HG02759 (cell line): Measurements from ENCODE around the gene NLRP7.
"Not testable (repeated sequence)": the region's sequence is repeated elsewhere in the genome, so short reads cannot be mapped to it uniquely, and the experiment has no call there.

Experiments used
- ATAC-seq: cut with Tn5 transposase; IDR thresholded peaks from one replicate; pipeline ENCODE4 v1.9.1; 2021; ENCODE audit warnings: mild to moderate bottlenecking, moderate library complexity; ENCODE audit not compliant: unreplicated experiment

NLRP7 gene

DNA sequence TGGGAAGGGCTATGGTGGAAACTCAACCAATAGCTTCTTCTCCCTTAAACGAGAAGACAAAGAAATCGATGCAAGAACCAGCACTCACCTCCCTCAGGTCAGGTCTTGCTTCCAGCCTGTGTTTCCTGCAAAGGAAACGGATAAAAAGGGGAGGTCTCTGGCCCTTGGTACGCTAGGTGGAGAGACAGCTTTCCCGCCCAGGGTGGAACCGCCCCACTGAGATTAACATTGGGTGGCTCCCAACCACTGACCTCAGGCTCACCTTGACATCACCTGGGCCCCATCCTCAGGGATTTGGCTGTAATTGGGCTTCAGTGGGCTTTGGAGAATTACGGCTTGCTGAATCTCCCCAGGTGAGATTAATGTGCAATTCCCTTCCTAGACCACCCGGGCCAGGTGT, at the start of gene NLRP7:
Gene NLRP7, minus strand, starts transcription at position 150 of the 400 bp plus-strand sequence.
- ATAC-seq = no peak

DNA sequence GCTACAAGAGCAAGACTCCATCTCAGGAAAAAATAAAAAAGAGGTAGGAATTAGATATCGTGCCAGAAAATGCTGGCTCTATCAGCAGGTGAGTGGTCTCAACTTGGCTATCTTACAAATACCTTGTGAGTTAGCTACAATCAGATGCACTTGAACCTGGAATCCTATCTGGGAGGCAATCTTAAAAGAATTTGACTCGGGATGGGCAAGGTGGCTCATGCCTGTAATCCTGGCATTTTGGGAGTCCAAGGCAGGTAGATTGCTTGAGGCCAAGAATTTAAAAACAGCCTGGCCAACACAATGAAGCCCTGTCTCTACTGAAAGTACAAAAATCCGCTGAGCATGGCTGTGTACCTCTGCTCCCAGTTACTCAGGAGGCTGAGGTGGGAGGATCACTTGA, 48.2 kb upstream of the NLRP7 start:
- ATAC-seq = no peak

DNA sequence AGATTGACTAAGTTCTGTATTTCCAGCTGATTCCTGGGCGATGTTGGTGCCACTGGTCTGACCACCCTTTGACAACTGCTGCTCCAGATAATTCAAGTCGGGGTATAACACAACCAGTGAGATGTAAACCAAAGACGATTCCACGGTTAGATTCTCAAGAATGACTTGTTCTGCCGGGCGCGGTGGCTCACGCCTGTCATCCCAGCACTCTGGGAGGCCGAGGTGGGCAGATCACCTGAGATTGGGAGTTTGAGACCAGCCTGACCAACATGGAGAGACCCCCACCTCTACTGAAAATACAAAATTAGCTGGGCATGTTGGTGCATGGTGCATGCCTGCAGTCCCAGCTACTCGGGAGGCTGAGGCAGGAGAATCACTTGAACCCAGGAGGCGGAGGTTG, 42.2 kb upstream of the NLRP7 start:
- not testable (repeated sequence) for ATAC-seq

DNA sequence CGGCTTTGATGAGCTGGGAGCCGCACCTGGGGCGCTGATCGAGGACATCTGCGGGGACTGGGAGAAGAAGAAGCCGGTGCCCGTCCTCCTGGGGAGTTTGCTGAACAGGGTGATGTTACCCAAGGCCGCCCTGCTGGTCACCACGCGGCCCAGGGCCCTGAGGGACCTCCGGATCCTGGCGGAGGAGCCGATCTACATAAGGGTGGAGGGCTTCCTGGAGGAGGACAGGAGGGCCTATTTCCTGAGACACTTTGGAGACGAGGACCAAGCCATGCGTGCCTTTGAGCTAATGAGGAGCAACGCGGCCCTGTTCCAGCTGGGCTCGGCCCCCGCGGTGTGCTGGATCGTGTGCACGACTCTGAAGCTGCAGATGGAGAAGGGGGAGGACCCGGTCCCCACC, 35.2 kb upstream of the NLRP7 start:
- ATAC-seq = not testable (repeated sequence)

DNA sequence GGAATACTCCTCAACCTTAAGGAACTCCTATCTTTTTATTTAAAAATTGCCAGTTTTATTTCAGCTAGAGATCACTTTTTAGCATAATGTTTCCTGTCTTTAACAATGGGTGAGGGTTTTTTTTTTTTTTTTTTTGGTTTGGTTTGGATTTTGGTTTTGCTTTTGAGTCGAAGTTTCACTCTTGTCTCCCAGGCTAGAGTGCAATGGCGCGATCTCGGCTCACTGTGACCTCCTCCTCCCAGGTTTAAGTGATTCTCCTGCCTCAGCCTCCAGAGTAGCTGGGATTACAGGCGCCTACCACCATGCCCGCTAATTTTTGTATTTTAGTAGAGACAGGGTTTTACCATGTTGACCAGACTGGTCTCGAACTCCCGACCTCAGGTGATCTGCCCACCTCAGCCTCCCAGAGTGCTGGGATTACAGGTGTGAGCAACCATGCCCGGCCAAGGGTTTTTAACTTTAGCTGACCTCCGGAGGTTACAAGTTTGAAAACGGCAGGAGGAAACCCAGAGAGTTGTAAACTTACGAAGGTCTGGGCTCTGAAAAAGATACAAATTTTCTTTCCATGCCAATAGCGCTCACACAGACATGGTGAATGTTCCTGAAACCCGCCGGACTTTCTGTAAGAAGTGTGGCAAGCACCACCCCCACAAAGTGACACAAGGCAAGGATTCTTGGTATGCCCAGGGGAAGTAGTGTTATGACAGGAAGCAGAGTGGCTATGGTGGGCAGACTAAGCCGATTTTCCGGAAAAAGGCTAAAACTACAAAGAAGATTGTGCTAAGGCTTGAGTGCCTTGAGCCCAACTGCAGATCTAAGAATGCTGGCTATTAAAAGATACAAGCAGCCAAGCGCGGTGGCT, 26.1 kb upstream of the NLRP7 start:
- not testable (repeated sequence) for ATAC-seq

DNA sequence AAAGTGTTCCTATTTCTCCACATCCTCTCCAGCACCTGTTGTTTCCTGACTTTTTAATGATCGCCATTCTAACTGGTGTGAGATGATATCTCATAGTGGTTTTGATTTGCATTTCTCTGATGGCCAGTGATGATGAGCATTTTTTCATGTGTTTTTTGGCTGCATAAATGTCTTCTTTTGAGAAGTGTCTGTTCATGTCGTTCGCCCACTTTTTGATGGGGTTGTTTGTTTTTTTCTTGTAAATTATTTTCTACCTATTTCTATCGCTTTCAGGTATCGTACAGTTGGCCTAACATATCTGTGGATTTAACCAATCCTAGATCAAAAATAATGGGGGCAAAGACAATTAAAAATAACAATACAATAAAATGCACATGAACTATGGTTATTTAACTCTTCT, 24.1 kb upstream of the NLRP7 start:
- ATAC-seq = not testable (repeated sequence)

DNA sequence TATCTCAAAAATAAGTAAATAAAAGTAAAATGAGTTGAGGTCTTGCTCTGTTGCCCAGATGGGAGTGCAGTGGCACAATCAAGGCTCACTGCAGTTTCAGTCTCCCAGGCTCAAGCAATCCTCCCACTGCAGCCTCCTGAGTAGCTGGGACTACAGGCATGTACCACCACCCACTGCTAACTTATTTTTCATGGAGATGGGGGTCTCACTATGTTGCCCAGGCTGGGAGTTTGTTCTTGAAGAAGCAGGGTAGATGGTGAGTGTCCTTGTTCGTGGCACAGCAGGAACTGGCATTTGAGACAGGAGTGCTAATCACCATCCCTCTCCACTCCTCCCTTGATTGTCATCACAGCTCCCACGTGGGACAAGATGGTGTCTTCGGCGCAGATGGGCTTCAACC, 22.3 kb upstream of the NLRP7 start:
- ATAC-seq = no peak

DNA sequence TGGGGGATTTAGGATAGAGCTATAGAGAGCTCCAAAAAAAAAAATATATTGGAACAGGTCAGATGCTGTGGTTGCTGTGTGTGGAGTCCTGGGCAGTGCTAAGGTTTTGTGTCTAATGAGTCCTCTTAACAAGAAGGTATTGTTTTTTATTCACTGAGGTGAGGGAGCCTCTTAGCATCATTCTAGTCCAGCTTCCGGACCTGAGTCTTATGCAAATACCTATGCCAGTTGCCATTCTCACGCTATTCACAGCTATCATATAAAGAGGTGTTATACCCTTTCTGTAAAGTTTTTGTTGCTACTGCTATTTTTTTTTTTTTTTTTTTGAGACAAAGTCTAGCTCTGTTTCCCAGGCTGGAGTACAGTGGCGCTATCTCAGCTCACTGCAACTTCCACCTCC, 20.3 kb upstream of the NLRP7 start:
- no peak for ATAC-seq

DNA sequence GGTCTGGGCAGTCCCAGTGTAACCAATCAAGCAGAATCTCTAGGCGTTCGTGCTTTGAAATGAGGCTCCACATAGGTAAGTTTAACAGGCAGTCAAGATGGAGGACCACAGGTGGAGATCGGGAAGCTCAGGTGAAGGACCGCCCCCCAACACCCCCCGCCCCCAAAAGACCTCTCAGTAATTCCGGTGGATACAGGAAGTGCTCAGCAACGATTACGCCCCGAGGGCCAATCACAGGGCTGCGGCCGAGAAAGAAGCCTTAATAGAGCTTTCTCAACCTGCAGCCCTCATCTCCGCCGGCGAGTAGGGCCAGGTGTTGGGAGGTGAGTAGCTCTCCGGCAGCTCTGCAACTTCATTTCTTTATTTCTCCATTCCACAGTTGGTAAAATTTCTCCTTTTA, 17.7 kb upstream of the NLRP7 start:
- not testable (repeated sequence) for ATAC-seq

DNA sequence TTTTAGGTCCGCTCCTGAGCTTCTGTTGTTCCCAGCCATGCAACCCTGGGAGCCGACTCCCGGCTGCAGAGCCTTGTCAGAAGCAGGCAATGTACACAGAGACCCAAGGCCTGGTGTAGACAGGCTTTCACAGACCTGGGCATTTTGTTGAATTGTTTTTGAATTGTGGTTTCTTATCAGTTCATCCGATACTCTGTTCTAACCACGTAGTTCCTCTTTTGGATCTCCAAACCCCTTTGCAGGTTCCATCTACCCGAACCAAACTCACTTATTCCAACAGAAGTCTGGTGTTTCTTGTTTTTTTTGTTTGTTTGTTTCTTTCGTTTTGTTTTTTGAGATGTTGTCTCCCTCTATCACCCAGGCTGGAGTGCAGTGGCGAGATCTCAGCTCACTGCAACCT, 12.5 kb upstream of the NLRP7 start:
- ATAC-seq = no peak

DNA sequence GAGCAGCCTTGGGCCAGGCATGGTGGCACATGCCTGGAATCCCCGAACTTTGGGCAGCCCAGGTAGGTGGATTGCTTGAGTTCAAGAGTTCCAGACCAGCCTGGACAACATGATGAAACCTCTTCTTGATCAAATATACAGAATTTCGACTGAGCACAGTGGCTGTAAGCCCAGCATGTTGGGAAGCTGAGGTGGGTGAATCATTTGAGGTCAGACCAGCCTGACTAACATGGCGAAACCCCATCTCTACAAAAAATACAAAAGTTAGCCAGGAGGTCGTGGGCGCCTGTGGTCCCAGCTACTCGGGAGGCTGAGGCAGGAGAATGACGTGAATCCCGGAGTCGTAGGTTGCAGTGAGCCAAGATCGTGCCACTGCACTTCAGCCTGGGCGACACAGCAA, 8.0 kb upstream of the NLRP7 start:
- no peak for ATAC-seq

DNA sequence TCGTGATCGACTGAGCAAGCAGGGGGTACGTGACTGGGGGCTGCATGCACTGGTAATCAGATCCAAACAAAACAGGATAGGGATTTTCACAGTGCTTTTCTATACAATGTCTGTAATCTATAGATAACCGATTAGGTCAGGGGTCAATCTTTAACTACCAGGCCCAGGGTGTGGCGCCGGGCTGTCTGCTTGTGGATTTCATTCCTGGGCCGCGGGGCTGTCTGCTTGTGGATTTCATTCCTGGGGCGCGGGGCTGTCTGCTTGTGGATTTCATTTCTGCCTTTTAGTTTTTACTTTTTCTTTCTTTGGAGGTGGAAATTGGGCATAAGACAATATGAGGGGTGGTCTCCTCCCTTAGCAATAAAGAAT, 6.0 kb upstream of the NLRP7 start:
- not testable (repeated sequence) for ATAC-seq

DNA sequence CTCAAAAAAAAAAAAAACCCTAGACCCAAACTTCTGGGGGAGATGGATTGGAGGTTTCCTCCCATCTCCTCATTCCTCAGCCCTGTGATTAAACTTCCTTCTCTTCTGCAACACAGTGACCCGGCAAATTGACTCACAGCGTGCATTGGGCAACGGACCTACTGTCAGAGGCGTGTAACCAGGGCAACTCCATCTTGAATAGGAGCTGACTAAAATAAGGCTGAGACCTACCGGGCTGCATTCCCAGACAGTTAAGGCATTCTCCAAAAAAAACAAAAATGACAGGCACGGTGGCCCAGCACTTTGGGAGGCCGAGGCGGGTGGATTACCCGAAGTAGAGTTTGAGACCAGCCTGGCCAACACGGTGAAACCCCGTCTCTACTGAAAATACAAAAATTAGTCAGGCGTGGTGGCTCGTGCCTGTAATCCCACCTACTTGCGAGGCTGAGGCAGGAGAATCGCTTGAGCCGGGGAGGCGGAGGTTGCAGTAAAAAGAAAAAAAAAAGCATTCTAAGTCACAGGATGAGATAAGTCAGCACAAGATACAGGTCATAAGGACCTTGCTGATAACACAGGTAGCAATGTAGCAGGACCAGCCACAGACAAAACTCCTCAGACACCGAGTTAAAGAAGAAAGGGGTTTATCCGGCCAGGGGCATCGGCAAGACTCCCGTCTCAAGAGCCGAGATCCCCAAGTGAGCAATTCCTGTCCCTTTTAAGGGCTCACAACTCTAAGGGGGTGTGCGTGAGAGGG, 5.4 kb upstream of the NLRP7 start:
- no peak for ATAC-seq

DNA sequence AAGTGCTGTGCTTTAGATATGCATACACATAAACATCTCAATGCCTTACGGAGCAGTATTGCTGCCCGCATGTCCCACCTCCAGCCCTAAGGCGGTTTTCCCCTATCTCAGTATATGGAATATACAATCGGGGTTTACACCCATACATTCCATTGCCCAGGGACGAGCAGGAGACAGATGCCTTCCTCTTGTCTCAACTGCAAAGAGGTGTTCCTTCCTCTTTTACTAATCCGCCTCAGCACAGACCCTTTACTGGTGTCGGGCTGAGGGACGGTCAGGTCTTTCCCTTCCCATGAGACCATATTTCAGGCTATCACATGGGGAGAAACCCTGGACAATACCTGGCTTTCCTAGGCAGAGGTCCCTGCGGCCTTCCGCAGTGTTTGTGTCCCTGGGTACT, 3.2 kb upstream of the NLRP7 start:
- ATAC-seq = not testable (repeated sequence)

DNA sequence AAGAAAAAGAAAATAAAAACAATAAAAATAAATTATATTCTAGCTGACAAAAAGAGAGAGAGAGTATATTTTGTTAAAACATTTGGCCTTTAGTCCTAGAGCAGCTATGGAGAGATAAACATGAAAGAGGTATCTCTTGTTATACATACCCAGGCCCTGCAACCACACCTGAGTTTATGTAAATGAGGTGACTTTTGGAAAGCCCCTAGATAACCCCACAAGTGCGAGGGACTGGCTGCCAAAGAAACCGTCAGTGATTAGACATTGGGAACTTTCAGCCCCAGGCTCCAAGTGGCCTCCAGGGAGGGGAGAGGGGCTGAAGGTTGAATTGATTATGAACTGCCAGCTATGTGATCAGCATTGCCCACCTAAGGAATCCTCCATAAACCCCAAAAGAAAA, 2.1 kb upstream of the NLRP7 start:
- no peak for ATAC-seq

DNA sequence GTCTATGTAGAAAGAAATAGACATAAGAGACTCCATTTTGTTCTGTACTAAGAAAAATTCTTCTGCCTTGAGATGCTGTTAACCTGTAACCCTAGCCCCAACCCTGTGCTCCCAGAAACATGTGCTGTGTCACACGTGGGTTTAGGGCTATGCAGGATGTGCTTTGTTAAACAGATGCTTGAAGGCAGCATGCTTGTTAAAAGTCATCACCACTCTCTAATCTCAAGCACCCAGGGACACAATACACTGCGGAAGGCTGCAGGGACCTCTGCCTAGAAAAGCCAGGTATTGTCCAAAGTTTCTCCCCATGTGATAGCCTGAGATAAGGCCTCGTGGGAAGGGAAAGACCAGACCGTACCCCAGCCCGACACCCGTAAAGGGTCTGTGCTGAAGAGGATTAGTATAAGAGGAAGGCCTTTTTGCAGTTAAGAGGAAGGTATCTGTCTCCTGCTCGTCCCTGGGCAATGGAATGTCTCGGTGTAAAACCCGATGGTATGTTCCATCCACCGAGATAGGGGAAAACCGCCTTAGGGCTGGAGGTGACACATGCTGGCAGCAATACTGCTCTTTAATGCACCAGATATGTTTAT, 3.5 kb downstream of the NLRP7 start:
- ATAC-seq = not testable (repeated sequence)

DNA sequence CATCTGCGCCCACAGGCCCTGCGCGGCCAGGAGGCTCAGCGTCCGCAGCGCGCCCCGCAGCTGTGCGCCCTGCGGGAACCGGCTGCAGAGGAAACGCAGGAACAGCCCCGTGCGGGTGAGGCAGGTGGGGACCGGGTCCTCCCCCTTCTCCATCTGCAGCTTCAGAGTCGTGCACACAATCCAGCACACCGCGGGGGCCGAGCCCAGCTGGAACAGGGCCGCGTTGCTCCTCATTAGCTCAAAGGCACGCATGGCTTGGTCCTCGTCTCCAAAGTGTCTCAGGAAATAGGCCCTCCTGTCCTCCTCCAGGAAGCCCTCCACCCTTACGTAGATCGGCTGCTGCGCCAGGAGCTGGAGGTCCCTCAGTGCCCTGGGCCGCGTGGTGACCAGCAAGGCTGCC, 7.8 kb downstream of the NLRP7 start:
- ATAC-seq = not testable (repeated sequence)

DNA sequence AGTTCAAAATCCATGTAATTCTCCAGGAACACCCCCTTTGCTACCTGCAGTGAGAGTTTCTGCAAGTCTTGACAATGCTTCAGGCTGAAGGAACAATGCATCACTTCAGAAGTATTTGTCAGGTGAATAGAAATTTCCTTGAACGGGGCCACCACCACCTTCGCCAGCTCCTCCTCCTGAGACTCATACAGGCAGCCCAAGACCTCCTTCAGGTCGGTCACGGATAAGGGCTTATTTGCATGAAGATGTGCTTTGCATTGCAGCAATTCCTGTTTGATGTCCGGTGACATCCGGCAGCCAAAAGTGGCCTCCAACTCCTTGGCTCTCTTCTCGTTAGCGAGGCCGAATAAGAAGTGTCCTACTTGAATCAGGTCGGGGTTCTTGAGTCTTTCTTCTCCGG, 8.4 kb downstream of the NLRP7 start:
- ATAC-seq = no peak

DNA sequence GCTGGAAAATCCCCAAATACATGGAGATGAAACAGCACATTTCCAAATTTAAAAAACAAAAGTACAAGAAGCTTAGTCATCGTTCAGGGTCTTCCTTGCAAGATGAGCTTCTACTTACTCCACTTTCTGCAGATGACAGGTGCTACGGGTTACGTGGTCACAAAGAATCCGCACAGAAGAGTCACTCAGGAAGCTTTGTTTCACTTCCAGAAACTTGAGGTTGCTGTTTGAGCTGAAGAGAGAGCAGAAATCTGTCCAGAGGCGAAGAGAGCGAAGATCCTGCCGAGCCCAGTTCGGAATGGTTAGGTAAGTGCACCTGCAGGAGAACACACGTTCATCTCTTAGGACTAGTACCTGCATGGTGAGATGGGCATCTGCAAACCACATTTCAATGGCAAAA, 9.4 kb downstream of the NLRP7 start:
- ATAC-seq = peak; percentile 57

DNA sequence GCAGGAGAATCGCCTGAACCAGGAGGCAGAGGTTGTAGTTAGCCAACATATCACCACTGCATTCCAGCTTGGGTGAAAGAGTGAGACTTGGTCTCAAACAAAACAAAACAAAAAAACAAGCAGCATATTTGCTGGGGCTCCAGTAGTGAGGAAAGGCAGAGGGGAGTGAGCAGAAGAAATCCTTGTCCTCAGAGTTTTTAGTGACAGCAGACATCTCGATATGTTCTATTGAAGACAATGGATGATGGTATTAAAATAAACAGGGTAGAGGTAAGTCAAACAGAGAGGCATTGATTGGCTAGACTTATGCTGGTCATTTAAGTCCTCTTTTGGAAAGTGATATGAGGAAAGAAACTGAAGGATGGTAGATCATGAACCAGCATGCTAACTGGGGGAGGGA, 19.0 kb downstream of the NLRP7 start:
- ATAC-seq = no peak

DNA sequence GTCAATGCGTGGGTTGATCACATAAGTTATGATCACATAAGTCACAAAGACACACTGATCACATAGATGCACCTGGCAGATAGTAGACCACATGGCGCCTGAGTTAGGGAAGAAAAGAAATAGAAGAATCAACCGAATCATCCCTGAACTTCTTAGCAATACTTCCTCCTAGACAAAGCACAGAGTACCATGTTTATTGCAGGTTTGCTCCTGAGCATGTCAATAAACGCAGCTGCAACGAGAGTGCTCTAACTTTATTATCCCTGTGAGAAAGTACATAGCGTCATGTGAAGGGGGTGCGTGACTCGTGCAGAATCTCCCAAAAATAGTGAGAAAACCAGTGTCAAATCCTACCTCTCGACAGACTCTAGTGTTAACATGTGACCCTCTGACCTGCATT, 24.1 kb downstream of the NLRP7 start:
- no peak for ATAC-seq

DNA sequence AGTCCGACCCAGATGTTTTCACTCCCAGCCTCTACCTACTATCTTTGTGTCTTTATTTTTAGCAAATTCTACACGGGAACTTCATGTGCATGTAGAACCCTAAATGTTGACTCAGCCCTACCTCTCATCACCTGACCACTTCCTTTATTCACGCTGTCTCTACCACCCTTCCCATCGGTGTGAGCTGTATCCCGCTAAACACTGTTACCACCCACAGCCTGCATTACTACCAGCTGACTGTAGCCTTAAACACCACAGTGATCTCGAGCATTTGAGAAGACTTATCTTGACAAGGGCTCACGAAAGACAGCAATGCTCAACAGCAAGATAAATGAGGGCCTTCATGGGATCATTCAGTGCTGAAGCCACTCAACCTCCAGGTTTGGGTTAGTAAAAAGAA, 26.2 kb downstream of the NLRP7 start:
- ATAC-seq = no peak
